Measurements from ENCODE around the gene CEP104.

The CEP104 gene

GRCh38 chr1:3893190-3893589, 36.2 kb upstream of the CEP104 start:
- no peak for DNase-seq

- DNase-seq, result no peak
Measured at GRCh38 chr1:3892748-3893147, 35.7 kb upstream of the CEP104 start.

- DNase-seq, result no peak
Measured at GRCh38 chr1:3891329-3891865, 34.4 kb upstream of the CEP104 start.

- no peak for DNase-seq
Measured at GRCh38 chr1:3890389-3891328, 33.6 kb upstream of the CEP104 start.

- no peak for DNase-seq
Measured at GRCh38 chr1:3889936-3890335, 32.9 kb upstream of the CEP104 start.

GRCh38 chr1:3888301-3888700, 31.3 kb upstream of the CEP104 start:
- no peak for DNase-seq

GRCh38 chr1:3886691-3887090, 29.7 kb upstream of the CEP104 start:
- DNase-seq, result no peak

GRCh38 chr1:3886106-3886670, 29.2 kb upstream of the CEP104 start:
- DNase-seq, result no peak

- no peak for DNase-seq
Measured at GRCh38 chr1:3885611-3886010, 28.6 kb upstream of the CEP104 start.

GRCh38 chr1:3884966-3885365, 28.0 kb upstream of the CEP104 start:
- DNase-seq, result no peak

GRCh38 chr1:3883194-3883925, 26.3 kb upstream of the CEP104 start:
- no peak for DNase-seq

- no peak for DNase-seq
Measured at GRCh38 chr1:3881193-3881480, 24.1 kb upstream of the CEP104 start.

- no peak for DNase-seq
Measured at GRCh38 chr1:3880429-3881192, 23.6 kb upstream of the CEP104 start.

- no peak for DNase-seq
Measured at GRCh38 chr1:3879787-3880428, 22.9 kb upstream of the CEP104 start.

- DNase-seq, result no peak
Measured at GRCh38 chr1:3879099-3879498, 22.1 kb upstream of the CEP104 start.

GRCh38 chr1:3876716-3877115, 19.7 kb upstream of the CEP104 start:
- DNase-seq, result no peak

- no peak for DNase-seq
Measured at GRCh38 chr1:3874736-3875135, 17.7 kb upstream of the CEP104 start.

GRCh38 chr1:3872546-3872945, 15.5 kb upstream of the CEP104 start:
- DNase-seq, result no peak

GRCh38 chr1:3871451-3871805, 14.4 kb upstream of the CEP104 start:
- DNase-seq, result no peak

- DNase-seq, result no peak
Measured at GRCh38 chr1:3869751-3870301, 12.8 kb upstream of the CEP104 start.

- no peak for DNase-seq
Measured at GRCh38 chr1:3868464-3869006, 11.5 kb upstream of the CEP104 start.

- DNase-seq, result no peak
Measured at GRCh38 chr1:3865606-3866160, 8.7 kb upstream of the CEP104 start.
